B cell (primary cell): Measurements from ENCODE around the gene SEC22B.
"Not testable (repeated sequence)": the region's sequence is repeated elsewhere in the genome, so short reads cannot be mapped to it uniquely, and the experiment has no call there.

Source experiments
- EZH2 ChIP-seq: IDR thresholded peaks from 2 replicates; pipeline ENCODE4 v1.6.1; 2012; ENCODE audit warnings: borderline replicate concordance, low read depth, mild to moderate bottlenecking, moderate library complexity, low read length; ENCODE audit not compliant: insufficient read depth, poor library complexity, severe bottlenecking
- TF ChIP-seq, protein P1 (sequence below): fragments of 200-600 bp; IDR thresholded peaks from one replicate; pipeline ENCODE4 v1.8.0; 2022; ENCODE audit warnings: antibody characterized with exemption, mild to moderate bottlenecking

DNA sequence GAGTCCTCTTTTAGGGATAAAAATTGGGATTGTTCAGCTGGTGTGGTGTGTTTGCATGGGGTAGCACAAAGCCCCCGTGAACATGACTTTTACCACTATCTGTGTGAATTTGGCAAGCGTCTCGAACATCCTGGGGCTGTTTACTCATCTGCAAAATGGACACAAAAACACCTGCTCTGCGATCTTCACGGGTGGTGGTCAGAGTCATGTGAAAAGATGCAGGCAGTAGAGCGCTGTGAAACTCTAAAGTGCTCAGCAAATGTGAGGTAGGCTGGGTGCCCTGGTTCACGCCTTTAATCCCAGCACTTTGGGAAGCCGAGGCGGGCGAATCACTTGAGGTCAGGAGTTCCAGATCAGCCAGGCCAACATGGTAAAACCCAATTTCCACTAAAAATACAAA lies 67.1 kb downstream of the SEC22B start:
- TF ChIP-seq, protein P1, sequence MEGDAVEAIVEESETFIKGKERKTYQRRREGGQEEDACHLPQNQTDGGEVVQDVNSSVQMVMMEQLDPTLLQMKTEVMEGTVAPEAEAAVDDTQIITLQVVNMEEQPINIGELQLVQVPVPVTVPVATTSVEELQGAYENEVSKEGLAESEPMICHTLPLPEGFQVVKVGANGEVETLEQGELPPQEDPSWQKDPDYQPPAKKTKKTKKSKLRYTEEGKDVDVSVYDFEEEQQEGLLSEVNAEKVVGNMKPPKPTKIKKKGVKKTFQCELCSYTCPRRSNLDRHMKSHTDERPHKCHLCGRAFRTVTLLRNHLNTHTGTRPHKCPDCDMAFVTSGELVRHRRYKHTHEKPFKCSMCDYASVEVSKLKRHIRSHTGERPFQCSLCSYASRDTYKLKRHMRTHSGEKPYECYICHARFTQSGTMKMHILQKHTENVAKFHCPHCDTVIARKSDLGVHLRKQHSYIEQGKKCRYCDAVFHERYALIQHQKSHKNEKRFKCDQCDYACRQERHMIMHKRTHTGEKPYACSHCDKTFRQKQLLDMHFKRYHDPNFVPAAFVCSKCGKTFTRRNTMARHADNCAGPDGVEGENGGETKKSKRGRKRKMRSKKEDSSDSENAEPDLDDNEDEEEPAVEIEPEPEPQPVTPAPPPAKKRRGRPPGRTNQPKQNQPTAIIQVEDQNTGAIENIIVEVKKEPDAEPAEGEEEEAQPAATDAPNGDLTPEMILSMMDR, result not testable (repeated sequence)
- not testable (repeated sequence) for TF ChIP-seq EZH2
